HG02588 (cell line): ENCODE measurements around the gene ACSM5.

Experiments
- ATAC-seq: cut with Tn5 transposase; IDR thresholded peaks from one replicate; pipeline ENCODE4 v1.9.1; 2021; ENCODE audit warnings: mild to moderate bottlenecking, moderate library complexity; ENCODE audit not compliant: unreplicated experiment

The ACSM5 gene

GRCh38 chr16:20409398-20410120 lies at the start of gene ACSM5:
ACSM5 (plus strand) TSS chr16:20409534; CDS start chr16:20411485, 1,951 bp downstream.
- peak; percentile 28 for ATAC-seq

- no peak for ATAC-seq
These were observed 49.3 kb upstream of the ACSM5 start for GRCh38 chr16:20359997-20360396.

- no peak for ATAC-seq
These were observed 46.1 kb upstream of the ACSM5 start for GRCh38 chr16:20363191-20363590.

- ATAC-seq: no peak
These were observed 45.3 kb upstream of the ACSM5 start for GRCh38 chr16:20364051-20364450.

GRCh38 chr16:20369452-20370054 lies 39.8 kb upstream of the ACSM5 start:
- no peak for ATAC-seq

- ATAC-seq: no peak
These were observed 36.6 kb upstream of the ACSM5 start for GRCh38 chr16:20372701-20373100.

- no peak for ATAC-seq
These were observed 32.2 kb upstream of the ACSM5 start for GRCh38 chr16:20377181-20377580.

GRCh38 chr16:20380782-20381181 lies 28.6 kb upstream of the ACSM5 start:
- ATAC-seq: no peak

GRCh38 chr16:20382202-20382948 lies 27.0 kb upstream of the ACSM5 start:
- no peak for ATAC-seq

GRCh38 chr16:20383106-20384029 lies 26.0 kb upstream of the ACSM5 start:
- no peak for ATAC-seq

- ATAC-seq: no peak
These were observed 23.2 kb upstream of the ACSM5 start for GRCh38 chr16:20385844-20386832.

- ATAC-seq: no peak
These were observed 21.4 kb upstream of the ACSM5 start for GRCh38 chr16:20387978-20388377.

GRCh38 chr16:20388854-20389253 lies 20.5 kb upstream of the ACSM5 start:
- ATAC-seq: no peak

- no peak for ATAC-seq
These were observed 18.3 kb upstream of the ACSM5 start for GRCh38 chr16:20391045-20391444.

GRCh38 chr16:20393801-20394577 lies 15.3 kb upstream of the ACSM5 start:
- no peak for ATAC-seq

- ATAC-seq: no peak
These were observed 13.4 kb upstream of the ACSM5 start for GRCh38 chr16:20395946-20396345.

GRCh38 chr16:20396846-20397467 lies 12.4 kb upstream of the ACSM5 start:
- ATAC-seq: no peak

- no peak for ATAC-seq
These were observed 11.8 kb upstream of the ACSM5 start for GRCh38 chr16:20397468-20398074.
